Adipocyte (in vitro differentiated cells): ENCODE results near the gene GNS.
A peak's percentile ranks its signal among the peaks of the same experiment; 100 is the strongest.
"Not testable (repeated sequence)": the region's sequence is repeated elsewhere in the genome, so short reads cannot be mapped to it uniquely, and the experiment has no call there.

Experiments
- DNase-seq: peaks from one replicate; pipeline ENCODE4 v3.0.0-alpha.2; 2015; ENCODE audit warnings: low read depth
- H3K27me3 ChIP-seq: replicated peaks from 2 replicates; pipeline ENCODE4 v1.7.0; 2013; ENCODE audit warnings: mild to moderate bottlenecking, low read length, moderate library complexity; ENCODE audit not compliant: control insufficient read depth, insufficient read depth
- H3K36me3 ChIP-seq: 2 replicates; pipeline ENCODE4 v1.7.0; 2013; ENCODE audit warnings: low read length, mild to moderate bottlenecking, moderate library complexity; ENCODE audit not compliant: control insufficient read depth, insufficient read depth, severe bottlenecking
- H3K4me1 ChIP-seq: 2 replicates; pipeline ENCODE4 v1.7.0; 2013; ENCODE audit warnings: mild to moderate bottlenecking, low read length, moderate library complexity; ENCODE audit not compliant: control insufficient read depth, insufficient read depth
- H3K4me3 ChIP-seq: 2 replicates; pipeline ENCODE4 v1.7.0; 2013; ENCODE audit warnings: mild to moderate bottlenecking, low read length, moderate library complexity
- H3K9ac ChIP-seq: 2 replicates; pipeline ENCODE4 v1.7.0; 2013; ENCODE audit warnings: mild to moderate bottlenecking, low read length, moderate library complexity
- H3K9me3 ChIP-seq: 2 replicates; pipeline ENCODE4 v1.7.0; 2013; ENCODE audit warnings: mild to moderate bottlenecking, low read length, moderate library complexity; ENCODE audit not compliant: control insufficient read depth

GNS gene

DNA sequence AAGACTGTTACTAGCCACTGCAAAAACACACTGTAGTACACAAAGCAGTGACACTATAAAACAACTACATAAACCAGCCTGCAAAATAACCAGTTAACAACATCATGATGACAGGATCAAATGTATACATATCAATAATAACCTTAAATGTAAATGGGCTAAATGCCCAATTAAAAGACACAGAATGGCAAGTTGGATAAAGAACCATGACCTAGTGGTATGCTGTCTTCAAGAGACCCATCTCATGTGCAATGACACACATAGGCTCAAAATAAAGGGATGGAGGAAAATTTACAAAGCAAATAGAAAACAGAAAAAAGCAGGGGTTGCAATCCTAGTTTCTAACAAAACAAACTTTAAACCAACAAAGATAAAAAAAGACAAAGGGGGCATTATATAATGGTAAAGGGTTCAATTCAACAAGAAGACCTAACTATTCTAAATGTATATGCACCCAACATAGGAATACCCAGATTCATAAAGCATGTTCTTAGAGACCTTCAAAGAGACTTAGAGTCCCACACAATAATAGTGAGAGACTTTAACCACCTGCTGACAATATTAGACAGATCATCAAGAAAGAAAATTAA, 16.0 kb upstream of the GNS start:
- peaks cover 20% of the 10 kb centered on the region for H3K9me3 ChIP-seq
- H3K36me3 ChIP-seq, H3K4me3 ChIP-seq, H3K27me3 ChIP-seq, H3K4me1 ChIP-seq, H3K9ac ChIP-seq, DNase-seq: not testable (repeated sequence)

DNA sequence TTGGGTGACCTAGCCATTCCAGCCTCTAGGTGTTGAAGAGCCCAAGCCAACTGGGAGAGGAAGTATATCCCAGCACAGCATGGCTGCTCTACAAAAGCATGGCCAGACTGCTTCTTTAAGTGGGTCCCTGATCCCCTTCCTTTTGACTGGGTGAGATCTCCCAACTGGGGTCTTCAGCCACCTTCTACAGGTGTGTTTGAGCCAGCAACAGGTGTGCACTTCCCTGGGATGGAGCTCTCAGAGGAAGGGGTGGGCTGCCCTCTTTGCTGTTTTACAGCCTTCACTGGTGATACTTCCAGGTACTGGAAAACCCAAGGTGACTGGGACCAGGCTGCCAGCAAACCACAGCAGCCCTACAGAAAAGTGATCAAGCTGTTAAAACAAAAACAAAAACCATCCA, 14.2 kb upstream of the GNS start:
- peaks cover 20% of the 10 kb centered on the region for H3K9me3 ChIP-seq
- H3K4me3 ChIP-seq = no peak overlapping the region

DNA sequence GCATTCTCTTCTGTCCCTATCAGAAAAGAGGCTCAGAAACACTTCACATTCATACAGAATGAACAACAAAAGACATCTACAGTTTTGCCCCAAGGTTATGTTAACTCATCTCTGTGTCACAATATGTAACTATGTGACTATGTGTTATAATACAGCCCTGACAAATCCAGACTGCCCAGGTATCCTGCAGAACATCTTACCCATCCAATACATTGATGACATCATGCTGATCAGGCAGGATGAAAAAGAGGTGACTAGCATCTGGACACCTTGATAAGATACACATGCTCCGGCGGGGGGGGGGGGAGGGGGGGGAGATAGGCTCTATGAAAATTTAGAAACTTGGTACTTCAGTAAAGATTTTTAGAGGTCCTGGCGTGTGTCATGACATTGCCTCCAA, 8.3 kb upstream of the GNS start:
- H3K36me3 ChIP-seq = no peaks in the 10 kb centered on the region
- no peaks in the 10 kb centered on the region for H3K27me3 ChIP-seq
- H3K9me3 ChIP-seq = no peaks in the 10 kb centered on the region
- no peak overlapping the region for H3K4me3 ChIP-seq
- H3K4me1 ChIP-seq = no peaks in the 10 kb centered on the region
- no peak overlapping the region for H3K9ac ChIP-seq
- no peak for DNase-seq

More for the DNA sequence above, 14.2 kb upstream of the GNS start:
- Histone ChIP-seq H3K36me3 (no peaks in the 10 kb centered on the region), H3K27me3 (peaks cover 3% of the 10 kb centered on the region), H3K9ac (no peak overlapping the region), H3K4me1 (no peaks in the 10 kb centered on the region)
- DNase-seq = no peak

DNA sequence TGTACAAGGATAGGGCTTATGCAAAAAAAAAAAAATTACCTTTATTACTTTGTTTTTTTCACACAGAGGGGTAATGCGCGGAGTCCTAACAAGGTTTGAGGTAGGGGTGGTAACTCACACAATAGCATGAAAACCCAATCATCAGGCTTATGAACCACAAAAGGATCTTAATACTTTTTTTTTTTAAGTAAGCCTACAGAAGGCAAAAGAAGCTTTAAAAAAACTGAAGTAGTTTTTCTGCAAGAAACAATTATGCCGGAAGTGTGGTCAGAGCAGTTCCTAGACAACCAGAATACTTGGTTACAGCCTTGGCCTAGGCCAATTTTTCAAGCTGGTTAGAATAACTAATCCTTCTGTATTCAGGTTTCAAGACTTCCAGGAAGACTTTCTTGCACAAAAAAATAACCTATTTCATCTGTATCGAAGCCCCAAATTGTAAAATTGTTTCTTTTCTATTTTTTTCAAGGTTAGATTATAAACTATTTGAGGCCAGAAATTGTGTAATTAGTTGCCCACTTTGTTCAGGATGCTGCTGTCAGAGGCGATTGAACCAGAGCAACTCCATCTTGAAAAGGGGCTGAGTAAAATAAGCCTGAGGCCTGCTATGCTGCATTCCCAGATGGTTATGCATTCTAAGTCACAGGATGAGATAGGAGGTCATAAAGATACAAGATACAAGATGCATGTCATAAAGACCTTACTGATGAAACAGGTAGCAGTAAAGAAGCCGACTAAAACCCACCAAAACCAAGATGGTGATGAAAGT, 1.8 kb upstream of the GNS start:
- Histone ChIP-seq H3K27me3 (no peaks in the 10 kb centered on the region), H3K4me3 (no peak overlapping the region), H3K36me3 (peaks cover 3% of the 10 kb centered on the region), H3K4me1 (peaks cover 24% of the 10 kb centered on the region), H3K9me3 (no peaks in the 10 kb centered on the region), H3K9ac (no peak overlapping the region)
- no peak for DNase-seq

DNA sequence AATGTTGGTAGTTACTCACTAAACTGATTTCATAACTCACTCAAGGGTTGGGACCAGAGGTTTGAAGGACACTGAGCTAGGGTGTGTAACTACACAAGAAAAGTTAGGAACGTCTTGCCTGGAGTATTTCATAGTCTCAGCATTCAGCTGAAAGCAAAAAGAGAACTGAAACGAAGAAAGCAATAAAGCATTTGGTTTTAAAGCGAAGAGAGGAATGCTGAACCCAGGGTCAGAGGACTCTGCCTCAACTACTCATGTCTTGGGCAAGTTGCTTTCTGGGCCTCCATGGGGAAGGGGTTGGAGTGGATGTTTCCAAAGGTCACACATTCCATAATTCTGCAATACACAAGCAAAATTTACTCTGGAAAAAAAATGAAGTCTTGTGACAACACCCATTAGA, 1.4 kb downstream of the GNS start:
- H3K4me3 ChIP-seq = peak overlapping the region; percentile 93
- no peaks in the 10 kb centered on the region for H3K9me3 ChIP-seq
- no peaks in the 10 kb centered on the region for H3K27me3 ChIP-seq
- H3K36me3 ChIP-seq = peaks cover 3% of the 10 kb centered on the region
- peak overlapping the region; percentile 44 for H3K9ac ChIP-seq
- peaks cover 29% of the 10 kb centered on the region for H3K4me1 ChIP-seq
- DNase-seq = no peak

DNA sequence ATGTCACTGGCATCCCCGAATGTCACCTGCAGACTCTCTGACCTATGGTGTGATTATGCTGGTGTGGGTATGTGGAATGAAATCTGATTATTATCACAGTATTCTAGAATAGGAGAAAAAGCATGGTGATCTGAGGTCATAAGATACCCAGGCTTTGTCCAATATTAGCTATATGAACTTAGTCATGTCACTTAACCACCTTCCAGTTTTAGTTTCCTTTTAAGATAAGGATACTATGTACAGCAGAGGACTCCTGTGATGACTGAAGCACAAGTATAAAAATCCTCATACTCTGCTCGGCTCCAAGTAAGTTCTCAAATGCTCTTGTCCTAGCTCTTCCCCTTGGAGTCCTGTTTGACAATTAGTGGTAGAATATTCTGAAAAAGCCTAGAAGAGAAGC, 2.8 kb downstream of the GNS start:
- Histone ChIP-seq H3K4me1 (peaks cover 39% of the 10 kb centered on the region), H3K4me3 (no peak overlapping the region), H3K36me3 (peaks cover 3% of the 10 kb centered on the region), H3K27me3 (no peaks in the 10 kb centered on the region), H3K9me3 (no peaks in the 10 kb centered on the region), H3K9ac (no peak overlapping the region)
- DNase-seq = no peak

DNA sequence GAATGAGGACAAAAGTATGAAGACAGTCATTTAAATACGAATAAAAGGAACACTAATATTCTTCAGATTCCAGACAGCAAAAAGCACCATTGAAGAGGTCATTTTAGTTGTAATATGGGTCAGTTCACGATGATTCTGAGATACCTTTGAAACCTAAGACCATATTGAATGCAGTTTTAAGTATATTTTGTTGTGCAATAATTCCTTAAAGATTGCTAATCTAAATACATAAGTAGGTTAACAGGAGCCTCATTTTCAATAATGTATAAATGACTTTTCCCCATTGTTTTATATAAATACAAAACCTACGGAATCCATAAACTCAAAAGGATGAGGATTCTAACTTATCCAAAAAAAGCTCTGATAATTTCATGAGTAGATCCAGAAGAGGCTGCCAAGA, 5.8 kb downstream of the GNS start:
- H3K4me1 ChIP-seq = peaks cover 33% of the 10 kb centered on the region

DNA sequence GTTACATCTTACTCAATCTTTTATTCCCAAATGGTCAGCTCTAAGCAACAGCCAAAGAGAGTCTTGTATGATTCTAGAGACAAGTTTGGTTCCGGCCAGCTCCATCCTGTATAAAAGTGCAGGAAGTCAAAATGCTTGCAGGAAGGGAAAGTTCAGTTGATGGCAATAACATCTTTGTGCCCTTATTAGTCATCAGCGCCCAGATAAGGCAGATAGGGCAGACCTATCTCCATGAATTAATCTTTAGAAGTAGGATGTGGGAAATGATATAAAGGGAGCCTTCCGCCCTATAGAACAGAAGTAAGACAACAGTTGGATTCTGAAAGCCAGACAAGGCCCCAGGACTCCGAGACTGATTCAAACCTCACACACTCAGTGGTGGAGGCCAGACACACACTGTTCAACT, 6.4 kb downstream of the GNS start:
- H3K9me3 ChIP-seq = no peaks in the 10 kb centered on the region
- H3K36me3 ChIP-seq = peaks cover 19% of the 10 kb centered on the region
- DNase-seq = no peak
- H3K27me3 ChIP-seq = no peaks in the 10 kb centered on the region
- H3K9ac ChIP-seq = no peak overlapping the region
- peak overlapping the region; percentile 54 for H3K4me3 ChIP-seq
- peaks cover 30% of the 10 kb centered on the region for H3K4me1 ChIP-seq

More for the DNA sequence above, 5.8 kb downstream of the GNS start:
- DNase-seq = no peak
- Histone ChIP-seq H3K9me3 (no peaks in the 10 kb centered on the region), H3K27me3 (no peaks in the 10 kb centered on the region), H3K9ac (no peak overlapping the region), H3K4me3 (no peak overlapping the region), H3K36me3 (peaks cover 19% of the 10 kb centered on the region)

DNA sequence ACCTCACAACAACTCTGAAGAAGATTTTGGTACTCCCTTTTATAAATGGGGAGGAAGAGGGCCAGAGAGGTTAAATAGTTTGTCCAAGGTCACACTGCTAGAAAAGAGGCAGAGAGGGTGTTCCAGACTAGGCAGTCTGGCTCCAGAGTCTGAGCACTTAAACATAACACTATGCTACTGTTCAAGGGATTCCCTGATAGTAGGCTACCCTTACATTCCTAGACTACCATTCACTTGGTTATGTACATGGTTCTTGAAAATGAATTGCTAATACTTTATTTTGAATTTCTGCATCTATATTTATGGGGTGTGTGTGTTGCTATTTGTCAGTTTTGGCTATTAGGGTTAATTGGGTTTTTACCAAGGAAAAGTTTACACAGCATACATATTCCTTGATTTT, 7.2 kb downstream of the GNS start:
- H3K27me3 ChIP-seq = no peaks in the 10 kb centered on the region
- DNase-seq = no peak

DNA sequence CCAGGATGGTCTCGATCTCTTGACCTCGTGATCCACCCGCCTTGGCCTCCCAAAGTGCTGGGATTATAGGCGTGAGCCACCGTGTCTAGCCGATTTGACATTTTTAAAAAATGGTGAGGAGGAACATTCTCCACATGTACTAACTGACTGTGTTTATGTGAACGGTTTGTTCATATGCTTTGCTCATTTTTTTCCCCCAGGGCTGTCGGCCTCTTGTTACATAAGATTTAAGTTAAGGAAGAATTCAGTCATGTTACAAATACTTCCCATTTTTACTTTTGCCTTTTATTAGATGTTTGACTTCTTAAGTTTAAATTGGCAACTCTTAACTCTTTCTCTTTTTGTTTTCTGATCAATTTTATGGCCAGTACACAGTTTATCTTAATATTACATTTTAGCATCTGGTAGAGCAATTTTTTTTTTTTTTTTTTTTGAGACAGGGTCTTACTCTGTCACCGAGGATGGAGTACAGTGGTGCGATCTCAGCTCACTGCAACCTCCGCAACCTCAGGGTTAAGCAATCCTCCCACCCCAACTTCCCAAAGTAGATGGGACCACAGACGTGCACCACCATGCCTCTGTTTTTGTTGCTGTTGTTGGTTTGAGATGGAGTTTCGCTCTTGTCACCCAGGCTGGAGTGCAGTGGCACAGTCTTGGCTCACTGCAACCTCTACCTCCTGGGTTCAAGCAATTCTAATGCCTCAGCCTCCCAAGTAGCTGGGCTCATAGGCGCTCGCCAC, 9.6 kb downstream of the GNS start:
- no peak for DNase-seq
- Histone ChIP-seq H3K4me3 (no peak overlapping the region), H3K27me3 (no peaks in the 10 kb centered on the region), H3K9me3 (no peaks in the 10 kb centered on the region), H3K36me3 (peaks cover 26% of the 10 kb centered on the region), H3K9ac (no peak overlapping the region), H3K4me1 (peaks cover 26% of the 10 kb centered on the region)

More for the DNA sequence above, 7.2 kb downstream of the GNS start:
- Histone ChIP-seq H3K36me3 (peaks cover 26% of the 10 kb centered on the region), H3K9me3 (no peaks in the 10 kb centered on the region), H3K4me1 (peaks cover 22% of the 10 kb centered on the region), H3K4me3 (peak overlapping the region; percentile 54), H3K9ac (no peak overlapping the region)

DNA sequence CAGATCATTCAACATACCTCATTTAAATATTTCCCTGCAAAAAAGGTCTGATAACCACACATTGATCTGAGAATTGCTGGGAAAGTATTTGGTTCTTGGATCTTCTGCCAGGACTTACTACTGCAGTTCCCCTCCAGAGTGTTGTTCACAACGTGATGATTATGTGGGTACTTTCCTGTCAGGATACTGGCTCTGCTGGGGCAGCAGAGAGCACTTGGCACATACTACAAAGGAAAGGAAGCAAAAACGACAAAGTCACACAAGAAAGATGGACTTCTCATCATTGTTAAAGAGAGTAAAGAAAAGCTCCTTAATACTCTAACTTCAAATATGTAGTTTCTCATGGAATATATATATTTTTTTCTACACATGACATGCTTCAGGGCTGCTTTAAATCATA, 11.5 kb downstream of the GNS start:
- peaks cover 25% of the 10 kb centered on the region for H3K4me1 ChIP-seq
- H3K27me3 ChIP-seq = no peaks in the 10 kb centered on the region
- H3K4me3 ChIP-seq = no peak overlapping the region
- no peaks in the 10 kb centered on the region for H3K9me3 ChIP-seq
- no peak overlapping the region for H3K9ac ChIP-seq
- H3K36me3 ChIP-seq = peaks cover 45% of the 10 kb centered on the region
- DNase-seq = no peak
